Gastrocnemius medialis (tissue), 4 donors: ENCODE results near the gene FICD. TPM values are rescaled to one million over a fixed set of nuclear protein-coding genes. Genes with fewer than 3 reads are reported as not detected.

Experiments used
- ATAC-seq, 2 donors: fragments of 150-250 bp; one replicate each; pipeline ENCODE4 v1.9.1; 2016
- DNase-seq, 2 donors: peaks; one replicate each; pipeline ENCODE4 v3.0.0-alpha.2; 2019
- H3K27ac ChIP-seq, 4 donors: fragments of 200-600 bp; sonication (generic); 1 replicate in 1 of 4; 2 replicates in 3 of 4; pipeline ENCODE4 v1.5.1; 2016 to 2018; ENCODE audit warnings: mild to moderate bottlenecking in 2 of 4, moderate library complexity in 1 of 4
- H3K27me3 ChIP-seq, 3 donors: fragments of 200-600 bp; sonication (generic) in 2 of 3; 1 replicate in 1 of 3; 2 replicates in 2 of 3; pipeline versions ENCODE4 v1.5.1 to v1.6.0; 2016 to 2019; ENCODE audit warnings: mild to moderate bottlenecking in 1 of 3, moderate library complexity in 1 of 3
- H3K36me3 ChIP-seq, 2 donors: fragments of 200-600 bp; sonication (generic) in 1 of 2; one replicate each; pipeline ENCODE4 v1.5.1; 2017 to 2018
- H3K4me1 ChIP-seq, 2 donors: fragments of 200-600 bp; sonication (generic) in 1 of 2; one replicate each; pipeline ENCODE4 v1.5.1; 2016 to 2017; ENCODE audit warnings: mild to moderate bottlenecking in 2 of 2
- H3K4me3 ChIP-seq, 4 donors: fragments of 200-600 bp; sonication (generic) in 3 of 4; 1 replicate in 1 of 4; 2 replicates in 3 of 4; pipeline ENCODE4 v1.5.1; 2016 to 2019; ENCODE audit warnings: mild to moderate bottlenecking in 2 of 4
- H3K9me3 ChIP-seq, 3 donors: fragments of 200-600 bp; sonication (generic) in 2 of 3; 1 replicate in 1 of 3; 2 replicates in 2 of 3; pipeline ENCODE4 v1.5.1; 2016 to 2019
- CTCF ChIP-seq, 5 experiments: fragments of 450-650 bp in 3 of 5; fragments of 200-600 bp in 2 of 5; sonication (generic) in 2 of 5; IDR thresholded peaks in 4 of 5; conservative IDR thresholded peaks in 1 of 5; 1 replicate in 4 of 5; 2 replicates in 1 of 5; pipeline ENCODE4 v1.5.1; 2016 to 2019; ENCODE audit warnings: antibody characterized with exemption in 5 of 5, mild to moderate bottlenecking in 3 of 5, moderate library complexity in 3 of 5
- POLR2A ChIP-seq, 2 donors: fragments of 450-650 bp; IDR thresholded peaks; one replicate each; pipeline ENCODE4 v1.6.1; 2017; ENCODE audit warnings: antibody characterized with exemption in 2 of 2, mild to moderate bottlenecking in 2 of 2, moderate library complexity in 2 of 2
- in situ Hi-C, 4 donors: fragments of 200-750 bp; cut with MboI; loops; one replicate each; pipeline versions ENCODE4 v1.15.0 to v1.8.0; 2017; ENCODE audit warnings: low sequenced_read_pairs in 4 of 4
- intact Hi-C: fragments of 100-400 bp; cut with DNase I; formaldehyde crosslinking; loops from one replicate; pipeline ENCODE4 v1.15.1; 2023; ENCODE audit warnings: low total_unique reads
- total RNA-seq, 4 donors: library from RNA; depleted of rRNA; stranded (reverse); fragments of >200 nt; gene quantifications; one replicate each; pipeline versions ENCODE4 v1.1.0 to v1.2.3, GENCODE V29; 2016

The FICD gene
- 1 to 10 TPM; 3.1 to 4.6 (median 3.6) TPM for total RNA-seq

DNA sequence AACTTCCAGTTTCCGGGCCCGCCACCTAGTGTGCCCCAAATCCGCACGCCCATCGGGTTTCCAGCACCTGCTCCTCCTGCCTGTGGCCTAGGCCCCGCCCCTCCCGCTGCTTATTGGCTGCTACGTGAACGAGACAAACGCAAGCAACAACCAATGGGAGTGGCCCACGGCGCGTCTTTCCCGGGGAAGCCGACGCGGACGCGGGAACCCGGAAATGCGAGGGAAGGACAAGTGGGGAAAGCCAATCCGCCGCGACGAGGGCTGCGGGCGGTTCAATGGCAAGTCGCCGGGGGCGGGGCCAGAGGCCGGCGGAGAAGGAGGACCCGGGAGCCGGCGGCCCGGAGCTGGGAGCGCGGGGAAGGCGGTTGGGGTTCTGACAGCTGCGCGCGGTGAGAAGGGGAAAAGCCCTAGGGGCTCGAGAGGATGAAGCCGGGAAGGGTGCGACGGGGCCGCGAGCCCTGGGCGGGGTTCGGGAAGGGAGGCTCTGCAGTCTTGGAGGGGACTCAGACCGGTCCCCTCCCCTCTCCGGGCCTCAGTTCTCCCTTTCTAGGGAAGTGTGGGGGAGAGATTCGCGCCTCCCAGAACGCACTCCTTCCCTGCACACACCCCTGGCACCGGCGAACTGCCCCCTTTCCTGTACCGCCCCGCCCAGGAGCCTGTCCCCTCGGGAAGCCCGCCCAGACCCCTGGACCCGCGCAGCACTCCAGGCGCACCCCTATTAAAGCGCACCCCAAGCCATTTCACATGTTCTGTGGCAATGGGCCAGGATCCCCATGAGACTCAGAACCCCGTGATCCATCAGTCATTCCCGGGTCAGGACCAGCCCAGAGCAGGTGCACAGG lies at the start of gene FICD:
Gene FICD (plus strand): TSS at position 305 of the 842 bp plus-strand sequence. CDS start 1,696 bp downstream, outside the sequence.
- DNase-seq (peak; percentile 99), ATAC-seq (peak; percentile 96 to 97)
- in situ Hi-C loops (loop anchor here in 1 of 4 donors (25.0 kb wide), 1 partner anchor 828 kb away; the partner anchor contains the start of gene PWP1), intact Hi-C loops (loop anchor here (1.0 to 5.0 kb wide), 4 partner anchors 47 to 753 kb away; partner anchors contain the start of genes ISCU, PRDM4 and SSH1)
- Histone ChIP-seq H3K36me3 (peaks cover 0 to 31% of the 10 kb centered on the region in 2 donors), H3K9me3 (no peaks in the 10 kb centered on the region), H3K4me3 (peak within 1 kb of the TSS; percentile 82 to 97 (median 86)), H3K27ac (peak within 1 kb of the TSS; percentile 79 to 84 (median 82)), H3K27me3 (no peaks in the 10 kb centered on the region), H3K4me1 (peaks cover 16 to 19% of the 10 kb centered on the region in 2 donors)
- no peak for TF ChIP-seq CTCF (IDR thresholded peaks at IDR 0.05 in 4 of 5, conservative IDR thresholded peaks at IDR 0.05 in 1 of 5)
- TF ChIP-seq POLR2A (IDR thresholded peaks at IDR 0.05), result peak; percentile 40 to 53

GRCh38 chr12:108465417-108465816 lies 49.7 kb upstream of the FICD start:
- Histone ChIP-seq H3K27ac (no peak overlapping the region), H3K9me3 (no peaks in the 10 kb centered on the region), H3K27me3 (peaks cover 0 to 10% (median 0%) of the 10 kb centered on the region in 3 donors), H3K4me3 (no peak overlapping the region), H3K4me1 (no peaks in the 10 kb centered on the region), H3K36me3 (no peaks in the 10 kb centered on the region)
- DNase-seq (no peak), ATAC-seq (no peak)
- TF ChIP-seq POLR2A (IDR thresholded peaks at IDR 0.05), result no peak
- TF ChIP-seq CTCF (IDR thresholded peaks at IDR 0.05 in 4 of 5, conservative IDR thresholded peaks at IDR 0.05 in 1 of 5), result no peak
- intact Hi-C loops, result no loop called here
- in situ Hi-C loops, result loop anchor here in 2 of 4 donors (25.0 kb wide), 1 partner anchor 228 kb away; no protein-coding TSS in a partner anchor

DNA sequence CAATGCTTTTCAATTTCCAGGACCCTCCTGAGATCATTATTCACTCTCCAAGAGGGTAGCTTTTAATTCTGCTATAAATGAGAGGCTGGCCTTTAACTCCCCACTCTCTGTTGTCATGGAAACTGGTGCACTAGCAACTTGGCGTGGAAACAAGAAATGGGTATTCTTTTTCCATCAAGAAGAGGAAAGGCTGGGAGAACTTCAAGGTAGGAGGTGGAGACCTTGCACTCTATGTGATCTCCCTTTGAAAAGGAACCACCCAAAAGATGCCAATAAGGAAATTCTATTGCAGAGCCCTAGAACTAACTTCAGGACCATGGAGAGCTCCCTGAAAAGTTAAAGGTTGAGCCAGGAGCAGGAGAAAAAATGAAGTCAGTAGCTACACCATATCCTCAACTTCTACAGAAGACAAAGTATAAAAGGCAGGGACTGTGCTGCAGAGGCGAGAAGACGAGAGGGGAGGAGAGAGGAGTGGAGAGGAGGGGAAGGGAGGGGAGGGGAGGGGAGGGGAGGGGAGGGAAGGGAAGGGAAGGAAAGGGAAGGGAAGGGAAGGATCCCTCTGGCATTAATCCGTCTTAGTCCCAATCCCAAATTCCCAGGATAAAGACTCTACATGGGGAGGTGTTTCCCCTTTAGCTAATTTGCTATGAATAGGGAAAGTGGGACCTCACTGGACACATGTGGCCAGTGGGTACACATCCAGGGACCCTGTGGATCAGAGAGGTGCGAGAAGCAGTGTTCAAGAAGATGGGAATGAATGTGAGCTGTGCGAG lies 46.7 kb upstream of the FICD start:
- Histone ChIP-seq H3K27me3 (no peaks in the 10 kb centered on the region), H3K4me3 (no peak overlapping the region), H3K9me3 (no peaks in the 10 kb centered on the region), H3K27ac (no peak overlapping the region), H3K4me1 (no peaks in the 10 kb centered on the region), H3K36me3 (no peaks in the 10 kb centered on the region)
- intact Hi-C loops (no loop called here), in situ Hi-C loops (loop anchor here in 2 of 4 donors (25.0 kb wide), 1 partner anchor 231 kb away; no protein-coding TSS in a partner anchor)
- DNase-seq, result no peak
- TF ChIP-seq POLR2A (IDR thresholded peaks at IDR 0.05) (no peak), CTCF (IDR thresholded peaks at IDR 0.05 in 4 of 5, conservative IDR thresholded peaks at IDR 0.05 in 1 of 5) (no peak)
- ATAC-seq, result no peak

GRCh38 chr12:108473400-108474055 lies 41.5 kb upstream of the FICD start:
- Histone ChIP-seq H3K27me3 (peaks cover 0 to 5% (median 0%) of the 10 kb centered on the region in 3 donors), H3K9me3 (no peaks in the 10 kb centered on the region), H3K4me1 (no peaks in the 10 kb centered on the region), H3K4me3 (no peak overlapping the region), H3K27ac (no peak overlapping the region), H3K36me3 (no peaks in the 10 kb centered on the region)
- ATAC-seq (no peak), DNase-seq (no peak)
- intact Hi-C loops, result no loop called here
- in situ Hi-C loops, result loop anchor here in 2 of 4 donors (25.0 kb wide), 1 partner anchor 236 kb away; no protein-coding TSS in a partner anchor
- no peak for TF ChIP-seq CTCF (IDR thresholded peaks at IDR 0.05 in 4 of 5, conservative IDR thresholded peaks at IDR 0.05 in 1 of 5)
- TF ChIP-seq POLR2A (IDR thresholded peaks at IDR 0.05), result no peak
